Panc1 (cell line): ENCODE measurements around the gene IGSF3.

Source experiments
- CTCF ChIP-seq: fragments of 450-650 bp; IDR thresholded peaks from 2 replicates; pipeline ENCODE4 v1.5.1; 2017; ENCODE audit warnings: mild to moderate bottlenecking
- POLR2AphosphoS5 ChIP-seq: IDR thresholded peaks from 2 replicates; pipeline ENCODE4 v1.6.1; 2012; ENCODE audit warnings: mild to moderate bottlenecking, low read depth, low read length, moderate library complexity
- REST ChIP-seq, 2 experiments: IDR thresholded peaks; 2 replicates each; pipeline ENCODE4 v1.6.1; 2011 to 2012; ENCODE audit warnings: low read depth in 2 of 2, control low read depth in 1 of 2, low read length in 1 of 2, mild to moderate bottlenecking in 1 of 2, moderate library complexity in 1 of 2; ENCODE audit not compliant: insufficient read depth in 1 of 2
- SIN3A ChIP-seq: IDR thresholded peaks from 2 replicates; pipeline ENCODE4 v1.6.1; 2012; ENCODE audit warnings: low read depth, mild to moderate bottlenecking, low read length, moderate library complexity, borderline replicate concordance; ENCODE audit not compliant: insufficient read depth
- TCF7L2 ChIP-seq: IDR thresholded peaks from 2 replicates; pipeline ENCODE4 v1.6.1; 2011; ENCODE audit warnings: mild to moderate bottlenecking, low read depth, low read length, inconsistent platforms

GRCh38 chr1:116713474-116713873 lies 45.9 kb upstream of the IGSF3 start:
- TF ChIP-seq CTCF (no peak), TCF7L2 (no peak), SIN3A (no peak), POLR2AphosphoS5 (no peak), REST (IDR thresholded peaks at IDR 0.05; ENCODE audit: insufficient read depth in 1 of 2, low read depth in 2 of 2, low read length in 1 of 2) (no peak)
